Thyroid gland (tissue), 4 donors: ENCODE results near the gene ZMIZ1.

Experiments
- CTCF ChIP-seq, 6 experiments: fragments of 200-600 bp in 3 of 6; fragments of 450-650 bp in 3 of 6; sonication (generic) in 3 of 6; IDR thresholded peaks; one replicate each; pipeline ENCODE4 v1.5.1; 2016 to 2019; ENCODE audit warnings: antibody characterized with exemption in 6 of 6, mild to moderate bottlenecking in 2 of 6, inconsistent platforms in 1 of 6, moderate library complexity in 1 of 6
- POLR2A ChIP-seq, 2 donors: fragments of 450-650 bp; IDR thresholded peaks; one replicate each; pipeline ENCODE4 v1.6.1; 2017; ENCODE audit warnings: antibody characterized with exemption in 2 of 2, mild to moderate bottlenecking in 2 of 2, moderate library complexity in 1 of 2

- TF ChIP-seq CTCF (IDR thresholded peaks at IDR 0.05) (no peak), POLR2A (IDR thresholded peaks at IDR 0.05) (no peak)
Observed at GRCh38 chr10:79224992-79225391, 156.2 kb downstream of the ZMIZ1 start.
